Activated naive CD4-positive, alpha-beta T cell treated with anti-CD3 and anti-CD28 coated beads for 36 hours (primary cell): Measurements from ENCODE around the gene BOD1L1. TPM values are rescaled to one million over a fixed set of nuclear protein-coding genes. Genes with fewer than 3 reads are reported as not detected.

ENCODE experiments used
- CTCF ChIA-PET: fragments of 350-600 bp; sonication (Branson Sonifier 250); formaldehyde crosslinking; loops from one replicate; lab custom pipeline; 2021; ENCODE audit warnings: antibody characterized with exemption; lab: Charles Lee
- DNase-seq: peaks from one replicate; pipeline ENCODE4 v3.0.0-alpha.2; 2020
- H3K27ac Mint-ChIP-seq: one replicate; pipeline ENCODE4 v1.8.0; 2021; ENCODE audit warnings: mild to moderate bottlenecking, mixed read lengths
- H3K27me3 Mint-ChIP-seq: one replicate; pipeline ENCODE4 v1.8.0; 2021; ENCODE audit warnings: low read depth, mixed read lengths
- H3K36me3 Mint-ChIP-seq: one replicate; pipeline ENCODE4 v1.8.0; 2021; ENCODE audit warnings: low read depth, mixed read lengths
- H3K4me1 Mint-ChIP-seq: one replicate; pipeline ENCODE4 v1.8.0; 2021; ENCODE audit warnings: low read depth, mixed read lengths
- H3K4me3 Mint-ChIP-seq: one replicate; pipeline ENCODE4 v1.8.0; 2021; ENCODE audit warnings: mild to moderate bottlenecking, moderate library complexity, mixed read lengths
- H3K9me3 Mint-ChIP-seq: one replicate; pipeline ENCODE4 v1.8.0; 2021; ENCODE audit warnings: mixed read lengths
- intact Hi-C: fragments of 100-400 bp; cut with micrococcal nuclease; formaldehyde crosslinking; loops from one replicate; pipeline ENCODE4 v1.15.1; 2023
- total RNA-seq, 2 experiments: library from RNA; stranded (reverse); gene quantifications; one replicate each; pipeline ENCODE4 v1.2.3, GENCODE V29; 2021

The BOD1L1 gene
- 10 to 100 TPM; 24.2 to 24.3 TPM for total RNA-seq

DNA sequence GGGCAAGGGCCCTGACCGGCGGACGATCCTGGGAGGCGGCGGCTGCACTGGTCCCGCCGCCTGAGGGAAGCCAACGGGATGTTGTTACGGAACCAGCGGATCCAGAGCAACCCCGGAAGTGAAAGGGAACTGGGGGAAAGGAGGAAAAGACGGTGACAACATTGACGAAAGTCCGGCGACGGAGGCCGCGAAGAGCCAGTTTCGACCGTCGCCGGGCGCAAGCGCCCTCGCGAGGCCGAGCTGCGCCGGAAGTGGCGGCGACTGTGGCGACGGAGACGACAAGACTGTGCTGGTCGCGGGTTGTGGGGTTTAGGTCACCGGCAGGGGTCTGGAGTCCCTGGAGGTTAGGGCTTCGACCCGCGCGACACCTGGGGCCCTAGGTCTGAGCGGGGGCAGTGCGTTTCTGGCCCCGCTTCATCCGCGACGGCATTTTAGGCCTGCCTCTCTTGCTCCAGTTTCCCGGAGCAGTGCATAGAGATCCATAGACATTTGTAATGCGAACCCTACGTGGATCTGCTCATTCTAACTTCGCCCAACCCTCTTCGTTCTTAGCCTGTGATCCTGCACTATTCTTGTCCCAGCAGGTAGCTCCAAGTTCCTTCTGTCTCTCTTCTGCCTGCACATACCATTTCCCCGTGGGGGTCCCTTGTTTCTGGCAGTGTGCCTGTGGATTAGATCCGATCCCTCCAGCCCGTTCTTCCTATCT, at the start of gene BOD1L1:
BOD1L1 (minus strand) TSS at position 120 of the 706 bp plus-strand sequence. CDS start 138 bp downstream, outside the sequence.
- Mint-ChIP-seq H3K9me3 (no peaks in the 10 kb centered on the region), H3K36me3 (peaks cover 6% of the 10 kb centered on the region), H3K27ac (peak within 1 kb of the TSS; percentile 92), H3K27me3 (no peaks in the 10 kb centered on the region), H3K4me3 (peak within 1 kb of the TSS; percentile 95), H3K4me1 (peaks cover 46% of the 10 kb centered on the region)
- peak; percentile 84 for DNase-seq
- CTCF ChIA-PET = interaction anchor here (2.4 kb wide), 1 partner anchor 27 kb away, joined by 14 read pairs; no protein-coding TSS in a partner anchor
- intact Hi-C loops = loop anchor here (1.0 kb wide), 3 partner anchors 27 to 1375 kb away; partner anchors contain the start of genes CPEB2 and RAB28

DNA sequence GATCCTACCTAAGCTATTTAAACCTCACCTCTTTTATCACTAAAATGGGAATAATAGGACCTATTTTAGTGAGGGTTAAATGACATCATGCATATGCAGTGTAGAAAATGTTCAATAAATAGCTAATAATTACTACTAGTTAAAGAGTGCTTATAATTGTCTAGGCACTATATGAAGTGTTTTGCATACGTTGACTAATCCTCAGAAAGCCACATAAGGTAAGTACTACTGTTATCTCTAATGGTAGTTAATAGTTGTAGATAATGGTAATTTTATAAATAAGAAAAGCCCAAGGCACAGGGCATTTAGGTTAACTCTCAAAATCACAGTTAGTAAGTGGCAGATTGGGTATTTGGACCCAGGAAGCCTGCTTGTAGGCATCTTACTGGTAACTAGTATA, 47.4 kb upstream of the BOD1L1 start:
- intact Hi-C loops = no loop called here
- no peak overlapping the region for H3K27ac Mint-ChIP-seq
- no peaks in the 10 kb centered on the region for H3K36me3 Mint-ChIP-seq
- H3K4me3 Mint-ChIP-seq = no peak overlapping the region
- H3K4me1 Mint-ChIP-seq = no peaks in the 10 kb centered on the region
- H3K9me3 Mint-ChIP-seq = peaks cover 21% of the 10 kb centered on the region
- CTCF ChIA-PET = interaction anchor here (0.6 to 2.2 kb wide), 2 partner anchors 21 to 935 kb away, joined by 3 to 10 read pairs; no protein-coding TSS in a partner anchor
- DNase-seq = no peak
- peaks cover 12% of the 10 kb centered on the region for H3K27me3 Mint-ChIP-seq

DNA sequence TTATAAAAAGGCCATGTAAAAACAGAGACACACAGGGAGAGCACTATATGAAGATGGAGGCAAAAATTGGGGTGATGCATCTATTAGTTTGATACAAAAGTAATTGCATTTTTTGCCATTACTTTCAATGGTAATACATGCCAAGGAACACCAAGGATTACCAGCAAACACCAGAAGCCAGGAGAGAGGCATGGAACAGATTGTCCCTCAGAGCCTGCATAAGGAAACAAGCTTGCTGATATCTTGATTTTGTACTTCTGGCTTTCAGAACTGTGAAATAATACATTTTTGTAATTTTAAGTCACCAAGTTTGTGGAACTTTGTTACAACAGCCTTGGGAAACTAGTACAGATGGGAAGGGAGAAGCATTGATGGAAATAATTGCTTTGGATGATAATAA, 45.6 kb upstream of the BOD1L1 start:
- H3K9me3 Mint-ChIP-seq = peaks cover 11% of the 10 kb centered on the region
- peaks cover 12% of the 10 kb centered on the region for H3K27me3 Mint-ChIP-seq
- CTCF ChIA-PET = no interaction called here
- no peak overlapping the region for H3K4me3 Mint-ChIP-seq
- DNase-seq = no peak
- no peaks in the 10 kb centered on the region for H3K36me3 Mint-ChIP-seq
- intact Hi-C loops = no loop called here
- no peak overlapping the region for H3K27ac Mint-ChIP-seq
- no peaks in the 10 kb centered on the region for H3K4me1 Mint-ChIP-seq

DNA sequence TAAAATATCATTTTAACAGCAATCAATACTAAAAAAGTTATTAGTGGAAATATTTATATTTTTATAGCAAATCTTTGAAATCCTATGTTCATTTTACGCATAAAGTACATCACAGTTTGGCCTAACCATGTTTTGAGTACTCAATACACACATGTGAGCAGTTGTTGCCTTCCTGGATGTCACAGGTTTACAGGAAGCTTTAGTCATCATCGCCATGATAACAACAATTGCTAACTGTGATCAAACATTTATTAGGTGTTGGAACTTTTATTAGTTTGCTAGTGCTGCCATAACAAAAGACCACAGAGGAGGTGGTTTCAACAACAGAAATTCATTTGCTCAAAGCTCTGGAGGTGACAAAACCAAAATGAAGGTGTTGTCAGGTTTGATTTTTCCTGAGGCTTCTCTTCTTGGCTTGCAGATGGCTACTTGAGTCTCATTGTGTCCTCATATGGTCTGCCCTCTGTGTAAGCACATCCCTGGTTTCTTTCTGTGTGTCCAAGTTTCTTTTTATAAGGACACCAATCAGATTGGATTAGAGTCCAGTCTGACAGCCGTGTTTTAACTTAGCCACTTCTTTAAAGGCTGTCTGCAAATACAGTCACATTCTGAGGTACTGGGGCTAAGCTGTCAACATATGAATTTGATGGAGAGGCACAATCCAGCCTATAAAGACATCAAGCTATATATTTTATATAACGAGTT, 43.1 kb upstream of the BOD1L1 start:
- Mint-ChIP-seq H3K36me3 (no peaks in the 10 kb centered on the region), H3K27ac (no peak overlapping the region), H3K9me3 (peaks cover 6% of the 10 kb centered on the region), H3K4me3 (no peak overlapping the region), H3K4me1 (no peaks in the 10 kb centered on the region), H3K27me3 (peaks cover 12% of the 10 kb centered on the region)
- CTCF ChIA-PET = no interaction called here
- DNase-seq = no peak
- intact Hi-C loops = no loop called here

DNA sequence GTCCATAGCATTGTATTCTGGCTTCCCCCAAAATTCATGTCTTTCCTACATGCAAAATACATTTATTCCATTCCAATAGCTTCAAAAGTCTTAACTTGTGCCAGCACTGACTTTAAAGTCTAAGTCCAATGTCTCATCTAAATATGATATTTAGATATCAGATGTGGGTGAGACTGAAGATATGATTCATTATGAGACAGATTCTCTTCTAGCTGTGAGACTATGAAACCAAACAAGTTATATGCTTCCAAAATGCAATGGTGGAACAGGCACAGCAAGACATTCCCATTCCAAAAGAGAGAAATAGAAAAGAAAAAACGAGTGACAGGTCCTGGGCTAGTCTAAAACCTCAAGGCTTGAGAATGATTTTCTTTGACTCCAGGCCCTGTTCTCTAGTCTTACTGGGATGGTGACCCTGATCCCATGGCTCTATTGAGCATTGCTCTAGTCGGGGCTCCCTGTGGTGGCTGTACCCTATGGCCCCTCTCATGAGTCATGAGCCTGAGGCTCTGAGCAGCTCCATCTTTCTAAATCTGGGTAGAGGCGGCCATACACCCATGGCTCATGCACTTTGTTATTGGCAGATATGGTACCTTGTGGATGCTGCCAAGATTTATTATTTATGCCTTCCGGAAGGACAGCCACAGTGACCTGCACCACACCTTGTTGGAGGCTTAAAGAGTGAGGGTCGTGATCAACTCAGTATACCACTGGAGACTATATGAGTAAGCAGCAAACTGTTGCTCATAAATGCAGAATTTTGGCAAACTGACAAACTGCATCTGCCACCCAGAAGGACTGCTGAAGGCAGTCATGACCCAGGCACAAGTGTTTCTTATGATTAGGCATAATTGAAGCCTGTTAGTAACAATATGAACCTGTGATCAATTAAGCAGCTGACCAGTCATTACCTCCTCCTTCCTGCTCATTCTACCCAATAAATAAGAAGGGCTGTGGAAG, 38.5 kb upstream of the BOD1L1 start:
- Mint-ChIP-seq H3K27ac (no peak overlapping the region), H3K36me3 (no peaks in the 10 kb centered on the region), H3K4me3 (no peak overlapping the region), H3K9me3 (no peaks in the 10 kb centered on the region), H3K27me3 (no peaks in the 10 kb centered on the region), H3K4me1 (no peaks in the 10 kb centered on the region)
- CTCF ChIA-PET = no interaction called here
- intact Hi-C loops = no loop called here
- DNase-seq = no peak

DNA sequence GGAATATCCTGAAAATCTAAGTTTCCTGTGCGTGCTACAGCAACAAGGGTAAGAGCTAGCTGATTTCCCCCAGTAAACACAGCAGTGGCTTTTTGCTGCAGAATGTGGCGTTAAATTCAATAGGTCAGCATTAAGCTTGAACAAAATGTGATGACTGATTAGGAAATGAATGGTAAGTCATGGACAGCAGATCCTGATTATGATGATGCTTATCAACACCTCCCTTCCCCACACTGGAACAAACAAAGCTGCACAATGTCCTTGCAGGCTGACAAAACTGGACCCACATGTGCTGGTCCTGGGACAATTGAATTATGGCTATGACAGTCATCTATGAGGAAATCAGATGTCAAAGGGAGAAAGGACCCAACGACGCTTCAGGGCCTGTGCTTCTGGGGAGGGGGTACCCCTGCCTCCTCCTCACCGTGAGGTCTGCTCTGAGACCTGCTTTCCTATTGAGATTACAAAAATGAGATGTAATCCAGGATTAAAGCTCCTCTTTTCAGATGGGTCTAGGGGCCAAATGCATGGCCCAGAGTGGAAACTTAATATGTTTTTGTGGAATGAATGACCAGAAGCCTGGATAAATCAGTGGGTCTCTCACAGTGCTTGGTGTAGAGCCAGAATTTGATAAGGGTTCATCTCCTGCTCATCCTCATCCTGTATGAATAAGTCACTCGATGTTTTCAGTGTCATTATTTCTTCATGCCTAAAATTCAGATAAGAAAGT, 32.0 kb upstream of the BOD1L1 start:
- Mint-ChIP-seq H3K27me3 (peaks cover 1% of the 10 kb centered on the region), H3K36me3 (no peaks in the 10 kb centered on the region), H3K9me3 (no peaks in the 10 kb centered on the region), H3K27ac (no peak overlapping the region), H3K4me1 (peaks cover 15% of the 10 kb centered on the region), H3K4me3 (no peak overlapping the region)
- CTCF ChIA-PET = interaction anchor here (0.8 kb wide), 1 partner anchor 21 kb away, joined by 3 read pairs; no protein-coding TSS in a partner anchor
- intact Hi-C loops = loop anchor here (5.0 to 10.0 kb wide), 9 partner anchors 205 to 1995 kb away; partner anchors contain the start of gene FBXL5
- DNase-seq = no peak

DNA sequence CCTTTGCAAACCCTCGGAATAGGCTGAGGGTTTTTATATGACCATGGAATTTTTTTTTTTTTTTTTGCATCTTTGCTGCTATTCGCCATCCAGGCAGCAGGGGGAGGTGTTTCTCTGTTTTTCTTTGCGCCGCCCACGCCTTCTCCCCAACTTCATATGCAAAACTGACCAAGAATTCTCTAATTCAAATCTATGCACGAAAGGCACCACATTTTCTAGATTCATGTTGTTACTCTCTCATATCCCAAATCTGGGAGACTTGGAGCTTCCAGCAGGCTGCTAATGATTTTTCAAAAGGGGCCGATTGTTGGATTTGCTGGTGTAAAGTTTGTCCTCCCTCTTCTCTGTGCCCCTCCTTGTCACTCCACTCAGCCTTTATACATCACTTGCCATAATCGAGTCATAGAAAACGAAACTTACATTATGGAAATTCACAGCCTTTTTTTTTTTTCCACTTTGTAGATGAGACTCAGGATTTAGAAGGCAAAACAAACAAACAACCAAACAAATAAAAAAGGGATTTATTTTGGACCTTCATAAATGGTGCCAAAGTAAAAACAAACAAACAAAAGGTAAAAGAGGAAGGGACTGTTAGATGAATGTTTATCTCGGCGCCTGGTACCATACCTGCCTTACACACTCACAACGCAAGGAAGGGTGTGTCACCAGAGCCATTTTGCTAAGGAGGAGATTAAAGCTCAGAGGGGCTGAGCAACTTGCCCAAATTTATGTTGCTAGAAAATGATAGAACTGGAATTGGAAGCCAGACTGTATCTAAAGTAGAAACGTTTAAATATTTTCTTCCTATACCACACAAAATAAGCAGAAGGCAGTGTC, 29.3 kb upstream of the BOD1L1 start:
- H3K9me3 Mint-ChIP-seq = no peaks in the 10 kb centered on the region
- H3K4me3 Mint-ChIP-seq = peak overlapping the region; percentile 65
- DNase-seq = peak; percentile 80
- CTCF ChIA-PET = interaction anchor here (0.6 to 5.2 kb wide), 19 partner anchors 11 to 1769 kb away, joined by 3 to 49 read pairs (median 4); no protein-coding TSS in a partner anchor
- H3K36me3 Mint-ChIP-seq = no peaks in the 10 kb centered on the region
- H3K27me3 Mint-ChIP-seq = peaks cover 1% of the 10 kb centered on the region
- H3K27ac Mint-ChIP-seq = peak overlapping the region; percentile 90
- intact Hi-C loops = loop anchor here (1.0 to 10.0 kb wide), 14 partner anchors 208 to 1998 kb away; partner anchors contain the start of gene FBXL5
- peaks cover 15% of the 10 kb centered on the region for H3K4me1 Mint-ChIP-seq

DNA sequence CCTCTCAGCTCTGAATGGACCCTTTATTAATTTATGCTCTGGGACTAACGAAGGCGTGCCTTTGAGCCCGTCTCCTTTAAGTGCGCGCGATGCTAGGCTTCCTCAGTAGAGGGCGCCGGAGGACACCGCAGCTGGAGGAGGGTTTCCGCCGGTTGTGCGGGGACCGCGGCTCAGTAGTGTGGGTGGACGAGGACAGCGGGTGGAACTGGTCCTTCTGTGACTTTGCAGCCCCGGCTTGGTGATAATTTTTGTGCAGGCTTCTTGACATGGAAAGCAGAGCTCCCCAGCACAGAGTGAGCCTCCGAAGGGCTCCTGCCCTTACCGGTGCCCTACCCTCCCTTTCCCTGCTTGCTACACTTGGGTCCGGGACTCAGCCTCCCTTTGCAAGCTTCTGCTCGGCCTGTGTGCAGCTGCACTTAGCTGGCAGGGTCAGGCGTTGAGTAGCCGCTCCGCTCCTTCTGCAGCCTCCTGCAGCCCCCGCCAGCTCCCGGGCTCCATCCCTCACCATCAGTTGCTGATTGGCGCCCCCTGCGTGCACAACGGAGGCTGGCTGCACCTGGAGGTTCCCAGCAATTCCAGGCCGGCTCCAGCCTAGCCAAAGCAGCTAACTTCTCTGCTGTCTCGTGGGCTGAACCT, 26.8 kb upstream of the BOD1L1 start:
- CTCF ChIA-PET = interaction anchor here (0.5 to 5.2 kb wide), 24 partner anchors 10 to 1796 kb away, joined by 3 to 49 read pairs (median 4); partner anchors contain the start of gene BOD1L1
- peak; percentile 88 for DNase-seq
- intact Hi-C loops = loop anchor here (1.0 to 10.0 kb wide), 14 partner anchors 27 to 2001 kb away; partner anchors contain the start of genes BOD1L1 and FBXL5
- H3K9me3 Mint-ChIP-seq = no peaks in the 10 kb centered on the region
- H3K4me1 Mint-ChIP-seq = peaks cover 15% of the 10 kb centered on the region
- no peak overlapping the region for H3K27ac Mint-ChIP-seq
- no peaks in the 10 kb centered on the region for H3K36me3 Mint-ChIP-seq
- H3K4me3 Mint-ChIP-seq = peak overlapping the region; percentile 76
- peaks cover 1% of the 10 kb centered on the region for H3K27me3 Mint-ChIP-seq

DNA sequence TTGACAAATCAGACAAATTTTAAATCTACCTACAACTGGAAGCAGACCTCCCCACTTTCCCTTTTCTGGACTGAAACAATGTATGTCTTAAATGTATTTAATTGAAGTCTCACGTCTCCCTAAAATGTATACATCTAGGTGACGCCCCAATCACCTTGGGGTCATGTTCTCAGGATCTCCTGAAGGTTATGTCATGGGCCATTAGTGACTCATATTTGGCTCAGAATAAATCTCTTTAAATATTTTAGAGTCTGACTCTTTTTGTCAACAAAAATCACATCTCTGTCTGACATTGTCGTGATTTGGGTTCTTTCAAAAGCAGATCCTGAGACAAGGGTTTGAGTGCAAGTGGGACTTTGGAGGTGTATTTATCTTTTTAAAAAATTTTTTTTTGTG, 26.2 kb upstream of the BOD1L1 start:
- H3K4me1 Mint-ChIP-seq = peaks cover 15% of the 10 kb centered on the region
- no peaks in the 10 kb centered on the region for H3K36me3 Mint-ChIP-seq
- intact Hi-C loops = loop anchor here (1.0 to 10.0 kb wide), 14 partner anchors 26 to 2001 kb away; partner anchors contain the start of genes BOD1L1 and FBXL5
- no peak overlapping the region for H3K27ac Mint-ChIP-seq
- no peak overlapping the region for H3K4me3 Mint-ChIP-seq
- peaks cover 1% of the 10 kb centered on the region for H3K27me3 Mint-ChIP-seq
- no peak for DNase-seq
- H3K9me3 Mint-ChIP-seq = no peaks in the 10 kb centered on the region
- CTCF ChIA-PET = interaction anchor here (0.5 to 5.2 kb wide), 14 partner anchors 9 to 1575 kb away, joined by 3 to 49 read pairs (median 4); partner anchors contain the start of gene BOD1L1

DNA sequence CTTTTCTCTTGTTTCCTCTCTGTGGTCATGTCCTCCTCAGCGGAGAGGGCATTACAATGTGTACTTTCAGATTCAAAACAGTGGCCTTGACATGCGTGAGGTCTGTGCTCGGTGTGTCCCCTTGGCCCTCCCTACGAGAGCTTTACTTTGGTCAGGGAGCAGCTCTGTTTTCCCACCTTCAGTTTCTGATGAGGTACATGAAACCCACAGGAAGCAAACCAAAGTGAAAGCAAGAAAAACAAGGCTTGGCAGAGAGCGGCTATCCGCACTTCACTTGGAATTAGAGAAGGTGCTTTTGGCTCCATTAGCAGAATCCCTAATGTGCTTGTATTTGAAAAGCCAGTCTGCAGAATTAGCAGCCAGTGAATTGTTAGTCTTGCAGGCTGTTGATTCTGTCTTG, 19.5 kb upstream of the BOD1L1 start:
- Mint-ChIP-seq H3K4me3 (no peak overlapping the region), H3K4me1 (peaks cover 2% of the 10 kb centered on the region), H3K9me3 (no peaks in the 10 kb centered on the region), H3K27ac (no peak overlapping the region), H3K27me3 (peaks cover 12% of the 10 kb centered on the region), H3K36me3 (no peaks in the 10 kb centered on the region)
- no peak for DNase-seq
- intact Hi-C loops = no loop called here
- CTCF ChIA-PET = interaction anchor here (7.4 kb wide), 1 partner anchor 8 kb away, joined by 49 read pairs; no protein-coding TSS in a partner anchor
